Measurements from ENCODE around the gene ARIH2. TPM values are rescaled to one million over a fixed set of nuclear protein-coding genes. Genes with fewer than 3 reads are reported as not detected.

ARIH2 gene
- total and polyA plus RNA-seq, 2 of the 8 experiments (the other 6 are each of a cell fraction or from before 2014, with no cell fraction given) = 72.9 to 136 TPM

DNA sequence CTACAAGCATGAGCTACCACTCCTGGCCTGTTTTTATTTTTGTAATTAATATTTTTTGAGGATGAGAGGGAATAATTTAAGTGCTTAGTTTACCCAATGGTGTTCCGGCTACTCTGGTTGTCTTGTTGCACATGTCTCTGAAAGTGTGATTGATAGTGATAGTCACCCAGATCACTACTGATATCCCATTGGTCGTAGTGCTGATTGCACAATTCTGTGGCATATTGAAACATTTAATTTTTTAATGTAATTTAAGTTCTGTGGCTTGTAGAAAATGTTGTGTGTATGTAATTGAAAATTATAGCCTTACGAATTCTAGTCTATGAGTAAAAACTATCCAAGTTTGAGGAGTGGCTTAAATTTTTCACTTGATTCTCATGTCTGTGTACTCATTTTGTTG lies 11.9 kb downstream of the ARIH2 start:
- Histone ChIP-seq H3K4me3 (ENCODE audit: extremely low read depth in 1 of 4, insufficient read depth in 2 of 4, low read depth in 3 of 4, low read length in 4 of 4) (no peak overlapping the region), H3K27me3 (replicated peaks in 1 of 4; ENCODE audit: control insufficient read depth in 3 of 4, extremely low read depth in 1 of 4, insufficient read depth in 3 of 4, low read length in 3 of 4) (no peaks in the 10 kb centered on the region), H3K79me2 (ENCODE audit: control insufficient read depth in 1 of 2, insufficient read depth in 2 of 2, low read length in 2 of 2) (peaks cover 14 to 96% of the 10 kb centered on the region in 2 experiments), H4K5ac (ENCODE audit: insufficient read length, low read depth, low read length) (no peak overlapping the region), H2AFZ (ENCODE audit: low read length) (no peak overlapping the region), H2BK20ac (ENCODE audit: low read length) (no peak overlapping the region), H2BK5ac (ENCODE audit: low read depth, low read length) (no peak overlapping the region), H4K91ac (replicated peaks; ENCODE audit: insufficient read length, low read length) (no peak overlapping the region), H3K9me3 (ENCODE audit: insufficient read depth in 2 of 2, low read depth in 1 of 2, low read length in 1 of 2) (no peaks in the 10 kb centered on the region), H3K23me2 (ENCODE audit: low read depth, low read length) (no peaks in the 10 kb centered on the region), H3K4me2 (ENCODE audit: insufficient read depth in 1 of 2, low read depth in 2 of 2, low read length in 2 of 2) (no peak overlapping the region), H3K14ac (ENCODE audit: insufficient read length) (no peak overlapping the region), H3K18ac (ENCODE audit: extremely low read depth, low read length) (no peak overlapping the region), H3K4ac (replicated peaks; ENCODE audit: insufficient read length, low read depth, low read length) (no peak overlapping the region), H4K8ac (ENCODE audit: extremely low read depth, insufficient read depth, low read length) (no peak overlapping the region), H2BK15ac (ENCODE audit: low read length) (no peak overlapping the region), H3K79me1 (ENCODE audit: low read depth, low read length) (peaks cover 10% of the 10 kb centered on the region), H2BK12ac (ENCODE audit: low read depth, low read length) (no peak overlapping the region), H3K23ac (ENCODE audit: insufficient read length) (no peak overlapping the region), H3K36me3 (ENCODE audit: control insufficient read depth in 2 of 4, insufficient read depth in 4 of 4, low read length in 3 of 4) (peaks cover 4 to 53% (median 24%) of the 10 kb centered on the region in 4 experiments; a peak in 7 of 8 replicates), H4K20me1 (replicated peaks in 1 of 2; ENCODE audit: control insufficient read depth in 1 of 2, insufficient read depth in 2 of 2, low read length in 2 of 2) (peaks cover 15 to 16% of the 10 kb centered on the region in 2 experiments), H3K27ac (ENCODE audit: low read depth, low read length) (no peak overlapping the region), H2AK5ac (ENCODE audit: low read depth, low read length) (no peak overlapping the region), H3K9ac (replicated peaks in 1 of 4; ENCODE audit: extremely low read depth in 1 of 4, low read depth in 3 of 4, low read length in 3 of 4) (no peak overlapping the region), H3K4me1 (replicated peaks in 1 of 4; ENCODE audit: control insufficient read depth in 3 of 4, insufficient read depth in 4 of 4, low read length in 3 of 4) (no peaks in the 10 kb centered on the region), H2BK120ac (replicated peaks; ENCODE audit: low read depth, low read length) (no peak overlapping the region), H3K56ac (replicated peaks; ENCODE audit: insufficient read length, low read depth, low read length) (no peak overlapping the region)
- ChIA-PET CTCF (ENCODE audit: partially characterized antibody) (interaction anchor here (0.8 to 4.0 kb wide), 5 partner anchors 11 to 319 kb away, joined by 3 to 14 read pairs (median 3); partner anchors contain the start of gene SLC26A6), POLR2A (ENCODE audit: partially characterized antibody) (interaction anchor here (1.1 kb wide), 2 partner anchors 12 to 17 kb away, joined by 3 to 4 read pairs; no protein-coding TSS in a partner anchor)
- DNase-seq (ENCODE audit: low read depth in 1 of 2, low spot score in 2 of 2) = no peak
- 92% methylated on average over 3 of the region's 3 CpGs; no CpG with 5 or more reads in 1 of the 2 experiments for WGBS, 2 experiments (ENCODE audit: extremely low coverage in 1 of 2, insufficient coverage in 1 of 2, insufficient read length in 1 of 2, insufficient replicate concordance in 2 of 2, low coverage in 1 of 2, low lambda C conversion rate in 2 of 2, missing lambda C conversion rate in 1 of 2)
- FAIRE-seq = no peak
- TF ChIP-seq CBX5 (IDR thresholded peaks at IDR 0.05; ENCODE audit: low read depth, low read length) (no peak), CEBPB (IDR thresholded peaks at IDR 0.05; ENCODE audit: low read depth, low read length) (peak; percentile 37; the same call in 1 of the 2 replicates)

All from H1 (cell line).